ENCODE results near the gene FYN. TPM values are rescaled to one million over a fixed set of nuclear protein-coding genes. Genes with fewer than 3 reads are reported as not detected.

The FYN gene
- total and polyA plus RNA-seq, 9 of the 15 experiments (the other 6 are each of a cell fraction or from before 2014, with no cell fraction given), result 2.9 to 22.1 (median 11.4) TPM

DNA sequence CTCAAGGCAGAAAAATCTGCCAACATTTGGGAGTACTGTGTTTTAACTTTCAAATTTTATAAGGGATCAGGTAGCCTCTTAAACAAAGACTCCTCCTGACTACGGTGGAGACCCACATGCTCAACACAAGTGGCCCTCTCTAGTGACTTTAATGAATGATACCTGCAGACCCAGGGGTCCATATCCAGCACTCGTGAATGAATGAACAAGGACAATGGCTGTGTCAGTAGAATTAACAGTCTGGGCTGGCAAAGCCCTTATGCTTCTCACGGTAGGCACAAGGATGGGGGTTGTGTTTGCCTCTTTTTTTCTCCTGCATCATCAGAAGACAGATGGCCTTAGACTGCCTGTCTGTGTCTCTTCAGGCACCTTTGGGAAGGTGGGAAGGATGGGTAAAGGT lies 154.9 kb downstream of the FYN start:
- POLR2A ChIA-PET, result no interaction called here
- Histone ChIP-seq H3K9me1 (ENCODE audit: control insufficient read depth, insufficient read depth, low read length) (no peaks in the 10 kb centered on the region), H3K4me2 (ENCODE audit: insufficient read depth, low read length) (no peak overlapping the region), H2AFZ (ENCODE audit: low read depth, low read length) (no peak overlapping the region), H3K9me3 (replicated peaks; ENCODE audit: control insufficient read depth, insufficient read depth, low read depth, low read length) (no peaks in the 10 kb centered on the region), H3K9ac (ENCODE audit: insufficient read depth in 1 of 2, low read depth in 2 of 2, low read length in 2 of 2) (no peak overlapping the region), H3K4me1 (replicated peaks in 1 of 2; ENCODE audit: control insufficient read depth in 2 of 2, insufficient read depth in 2 of 2, low read length in 2 of 2) (no peaks in the 10 kb centered on the region), H4K20me1 (replicated peaks; ENCODE audit: control insufficient read depth, insufficient read depth, low read length) (no peaks in the 10 kb centered on the region), H3K27ac (ENCODE audit: extremely low read depth, low read depth, low read length) (no peak overlapping the region), H3K79me2 (ENCODE audit: control insufficient read depth, insufficient read depth, low read length) (no peaks in the 10 kb centered on the region), H3K4me3 (no peak overlapping the region), H3K36me3 (ENCODE audit: control insufficient read depth, insufficient read depth, low read length) (no peaks in the 10 kb centered on the region), H3K27me3 (ENCODE audit: control insufficient read depth in 2 of 2, insufficient read depth in 2 of 2, low read length in 2 of 2) (peaks cover 0 to 16% of the 10 kb centered on the region in 2 experiments; a peak in 2 of 5 replicates)
- intact Hi-C loops (cut with micrococcal nuclease), result no loop called here
- in situ Hi-C loops (cut with MboI), result loop anchor here (25.0 kb wide), 1 partner anchor 594 kb away; no protein-coding TSS in a partner anchor
- WGBS (ENCODE audit: insufficient coverage, low coverage, missing lambda C conversion rate), result 17% methylated on average over 3 of the region's 3 CpGs
- no peak for ATAC-seq
- no TSS peak for BruUV-seq (replicated peaks)
- CTCF ChIA-PET (ENCODE audit: low intra/inter-chr PET ratio), result no interaction called here
- FAIRE-seq, result no peak
- no peak for DNase-seq (ENCODE audit: extremely low read depth in 1 of 4, low spot score in 3 of 4)
- TF ChIP-seq, protein P1, sequence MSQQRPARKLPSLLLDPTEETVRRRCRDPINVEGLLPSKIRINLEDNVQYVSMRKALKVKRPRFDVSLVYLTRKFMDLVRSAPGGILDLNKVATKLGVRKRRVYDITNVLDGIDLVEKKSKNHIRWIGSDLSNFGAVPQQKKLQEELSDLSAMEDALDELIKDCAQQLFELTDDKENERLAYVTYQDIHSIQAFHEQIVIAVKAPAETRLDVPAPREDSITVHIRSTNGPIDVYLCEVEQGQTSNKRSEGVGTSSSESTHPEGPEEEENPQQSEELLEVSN (IDR thresholded peaks at IDR 0.05; ENCODE audit: borderline replicate concordance in 1 of 2, extremely low read depth in 1 of 2, insufficient read depth in 1 of 2, insufficient read length in 1 of 2, low read depth in 1 of 2, low read length in 1 of 2, poor library complexity in 1 of 2, severe bottlenecking in 1 of 2), result no peak
- no peak for TF ChIP-seq ZNF707 (CRISPR knock-in tag; conservative IDR thresholded peaks at IDR 0.05)
- TF ChIP-seq NCOA4 (IDR thresholded peaks at IDR 0.05; ENCODE audit: partially characterized antibody), result no peak
- TF ChIP-seq SUPT5H (IDR thresholded peaks at IDR 0.05), result no peak
- TF ChIP-seq MYC (IDR thresholded peaks at IDR 0.05; ENCODE audit: low read depth, low read length), result no peak
- TF ChIP-seq MYC (CRISPR knock-in tag; IDR thresholded peaks at IDR 0.05; ENCODE audit: borderline replicate concordance, low read depth), result no peak
- TF ChIP-seq PHB2 (IDR thresholded peaks at IDR 0.05; ENCODE audit: low read depth), result no peak
- TF ChIP-seq, protein P2, sequence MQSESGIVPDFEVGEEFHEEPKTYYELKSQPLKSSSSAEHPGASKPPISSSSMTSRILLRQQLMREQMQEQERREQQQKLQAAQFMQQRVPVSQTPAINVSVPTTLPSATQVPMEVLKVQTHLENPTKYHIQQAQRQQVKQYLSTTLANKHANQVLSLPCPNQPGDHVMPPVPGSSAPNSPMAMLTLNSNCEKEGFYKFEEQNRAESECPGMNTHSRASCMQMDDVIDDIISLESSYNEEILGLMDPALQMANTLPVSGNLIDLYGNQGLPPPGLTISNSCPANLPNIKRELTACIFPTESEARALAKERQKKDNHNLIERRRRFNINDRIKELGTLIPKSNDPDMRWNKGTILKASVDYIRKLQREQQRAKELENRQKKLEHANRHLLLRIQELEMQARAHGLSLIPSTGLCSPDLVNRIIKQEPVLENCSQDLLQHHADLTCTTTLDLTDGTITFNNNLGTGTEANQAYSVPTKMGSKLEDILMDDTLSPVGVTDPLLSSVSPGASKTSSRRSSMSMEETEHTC (IDR thresholded peaks at IDR 0.05), result no peak
- TF ChIP-seq HOXB6 (CRISPR knock-in tag; IDR thresholded peaks at IDR 0.05; ENCODE audit: borderline replicate concordance), result no peak

Measured in K562 (cell line).